ENCODE results near the gene TNS4. TPM values are rescaled to one million over a fixed set of nuclear protein-coding genes. Genes with fewer than 3 reads are reported as not detected.

Gene TNS4
- total RNA-seq, 1 experiment from 2014 or later = 36.6 TPM

DNA sequence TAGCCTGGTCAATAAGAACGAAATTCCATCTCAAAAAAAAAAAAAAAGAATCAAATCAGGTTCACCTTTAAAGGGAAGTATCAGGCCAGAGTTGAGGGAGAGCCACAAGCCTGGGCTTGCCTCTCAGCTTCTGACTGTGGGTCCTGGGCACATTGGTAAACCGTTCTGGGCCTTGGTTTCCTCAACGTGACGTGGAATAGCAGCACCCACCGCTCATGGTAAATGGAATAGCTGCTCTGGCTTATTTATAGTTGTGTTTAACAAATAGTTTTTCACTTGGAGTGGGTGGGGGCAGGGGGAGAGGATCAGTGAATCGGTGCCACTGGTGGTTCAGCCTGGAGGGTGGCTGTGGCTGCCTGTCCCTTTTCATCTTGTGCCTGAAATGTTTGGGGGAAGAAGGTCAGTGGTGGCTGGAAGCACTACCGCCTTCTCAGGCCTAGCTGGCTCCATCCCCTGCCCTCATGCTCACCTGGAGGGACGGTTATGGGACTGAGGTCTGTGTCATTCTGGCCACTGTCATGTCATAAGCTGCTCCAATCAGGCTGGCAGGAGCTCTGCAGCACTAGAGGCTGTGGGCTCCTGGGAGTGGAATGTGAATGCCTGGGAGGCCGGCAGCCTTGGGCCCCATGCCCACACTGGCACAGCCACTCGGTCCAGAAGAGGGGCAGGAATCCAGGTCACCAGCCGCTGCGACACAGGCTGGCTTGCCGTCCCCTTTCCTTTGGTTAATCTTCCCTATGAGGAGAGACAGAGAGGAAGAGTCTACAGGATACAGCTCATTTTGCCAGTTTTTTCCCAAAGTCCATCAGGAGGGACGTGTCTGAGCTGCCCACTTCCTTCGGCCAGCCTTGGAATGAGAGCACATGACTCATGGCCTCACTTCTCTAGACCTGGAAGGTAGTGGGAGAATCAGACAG is 36.9 kb upstream of the TNS4 start:
- no peak overlapping the region for H2AFZ ChIP-seq (ENCODE audit: low read depth, low read length, poor library complexity, severe bottlenecking)
- H3K4me3 ChIP-seq (replicated peaks in 1 of 2; ENCODE audit: low read depth in 1 of 2, low read length in 2 of 2) = no peak overlapping the region
- ATAC-seq = no peak
- H4K20me1 ChIP-seq (ENCODE audit: insufficient read depth) = no peaks in the 10 kb centered on the region
- H3K9me2 ChIP-seq (ENCODE audit: insufficient read depth) = no peaks in the 10 kb centered on the region
- intact Hi-C loops (cut with micrococcal nuclease) = no loop called here
- no TSS peak for BruUV-seq (replicated peaks)
- H3K27ac ChIP-seq (ENCODE audit: low read depth, low read length) = peak overlapping the region; percentile 54
- H3K4me1 ChIP-seq (ENCODE audit: control insufficient read depth in 1 of 2, insufficient read depth in 2 of 2, low read length in 2 of 2) = peaks cover 29 to 45% of the 10 kb centered on the region in 2 experiments
- ChIA-PET POLR2A (interaction anchor here (1.4 kb wide), 1 partner anchor 120 kb away, joined by 3 read pairs; no protein-coding TSS in a partner anchor), RAD21 (ENCODE audit: low non-redundant PET in 1 of 2, low total read pairs in 2 of 2, uncharacterized antibody in 2 of 2, unreplicated experiment in 2 of 2) (interaction anchor here in 1 of 2 experiments (0.7 kb wide), 2 partner anchors 22 to 55 kb away, joined by 3 to 4 read pairs; no protein-coding TSS in a partner anchor), CTCF (interaction anchor here (0.8 to 5.2 kb wide), 4 partner anchors 13 to 1127 kb away, joined by 3 to 22 read pairs (median 3); no protein-coding TSS in a partner anchor)
- DNase-seq (ENCODE audit: low read depth, low spot score) = no peak
- H3K36me3 ChIP-seq (ENCODE audit: control insufficient read depth in 1 of 2, insufficient read depth in 2 of 2, low read length in 2 of 2) = no peaks in the 10 kb centered on the region
- H3K27me3 ChIP-seq (ENCODE audit: insufficient read depth, low read length) = no peaks in the 10 kb centered on the region
- H3K9ac ChIP-seq (ENCODE audit: low read length) = no peak overlapping the region
- no peaks in the 10 kb centered on the region for H3K9me3 ChIP-seq (ENCODE audit: control insufficient read depth in 1 of 2, insufficient read depth in 1 of 2, low read depth in 1 of 2, low read length in 2 of 2)
- no peaks in the 10 kb centered on the region for H3K79me2 ChIP-seq (ENCODE audit: insufficient read depth, low read length)
- TF ChIP-seq RAD21 (IDR thresholded peaks at IDR 0.05; ENCODE audit: low read depth) (no peak), EGR1 (IDR thresholded peaks at IDR 0.05; ENCODE audit: low read depth) (no peak)
- TF ChIP-seq, protein P1, sequence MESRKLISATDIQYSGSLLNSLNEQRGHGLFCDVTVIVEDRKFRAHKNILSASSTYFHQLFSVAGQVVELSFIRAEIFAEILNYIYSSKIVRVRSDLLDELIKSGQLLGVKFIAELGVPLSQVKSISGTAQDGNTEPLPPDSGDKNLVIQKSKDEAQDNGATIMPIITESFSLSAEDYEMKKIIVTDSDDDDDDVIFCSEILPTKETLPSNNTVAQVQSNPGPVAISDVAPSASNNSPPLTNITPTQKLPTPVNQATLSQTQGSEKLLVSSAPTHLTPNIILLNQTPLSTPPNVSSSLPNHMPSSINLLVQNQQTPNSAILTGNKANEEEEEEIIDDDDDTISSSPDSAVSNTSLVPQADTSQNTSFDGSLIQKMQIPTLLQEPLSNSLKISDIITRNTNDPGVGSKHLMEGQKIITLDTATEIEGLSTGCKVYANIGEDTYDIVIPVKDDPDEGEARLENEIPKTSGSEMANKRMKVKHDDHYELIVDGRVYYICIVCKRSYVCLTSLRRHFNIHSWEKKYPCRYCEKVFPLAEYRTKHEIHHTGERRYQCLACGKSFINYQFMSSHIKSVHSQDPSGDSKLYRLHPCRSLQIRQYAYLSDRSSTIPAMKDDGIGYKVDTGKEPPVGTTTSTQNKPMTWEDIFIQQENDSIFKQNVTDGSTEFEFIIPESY (IDR thresholded peaks at IDR 0.05; ENCODE audit: extremely low read depth, insufficient replicate concordance, low read length) = no peak
- H3K4me2 ChIP-seq (ENCODE audit: low read length) = peak overlapping the region; percentile 2
